ENCODE data around the gene ATAD2B.

ATAD2B gene

GRCh38 chr2:23905155-23905554 lies 21.8 kb downstream of the ATAD2B start:
- no peak for DNase-seq

GRCh38 chr2:23904692-23905091 lies 22.2 kb downstream of the ATAD2B start:
- no peak for DNase-seq

GRCh38 chr2:23904215-23904614 lies 22.7 kb downstream of the ATAD2B start:
- no peak for DNase-seq

GRCh38 chr2:23903034-23903433 lies 23.9 kb downstream of the ATAD2B start:
- no peak for DNase-seq

GRCh38 chr2:23901966-23902846 lies 24.7 kb downstream of the ATAD2B start:
- no peak for DNase-seq

GRCh38 chr2:23900541-23901322 lies 26.2 kb downstream of the ATAD2B start:
- peak; percentile 32 for DNase-seq

- DNase-seq, result no peak
Observed at GRCh38 chr2:23900133-23900532, 26.8 kb downstream of the ATAD2B start.

- DNase-seq, result no peak
Observed at GRCh38 chr2:23871206-23871605, 55.7 kb downstream of the ATAD2B start.

GRCh38 chr2:23867449-23867848 lies 59.5 kb downstream of the ATAD2B start:
- peak; percentile 70 for DNase-seq

- no peak for DNase-seq
Observed at GRCh38 chr2:23862716-23863426, 64.1 kb downstream of the ATAD2B start.

GRCh38 chr2:23861952-23862351 lies 65.0 kb downstream of the ATAD2B start:
- no peak for DNase-seq

- no peak for DNase-seq
Observed at GRCh38 chr2:23859983-23860382, 66.9 kb downstream of the ATAD2B start.

- DNase-seq, result no peak
Observed at GRCh38 chr2:23859234-23859633, 67.7 kb downstream of the ATAD2B start.

GRCh38 chr2:23850564-23851256 lies 76.2 kb downstream of the ATAD2B start:
- DNase-seq, result no peak

- no peak for DNase-seq
Observed at GRCh38 chr2:23844905-23845304, 82.0 kb downstream of the ATAD2B start.

- DNase-seq, result no peak
Observed at GRCh38 chr2:23843051-23843976, 83.6 kb downstream of the ATAD2B start.

GRCh38 chr2:23839919-23840578 lies 86.9 kb downstream of the ATAD2B start:
- DNase-seq, result no peak

- no peak for DNase-seq
Observed at GRCh38 chr2:23838996-23839395, 87.9 kb downstream of the ATAD2B start.

- no peak for DNase-seq
Observed at GRCh38 chr2:23838581-23838980, 88.3 kb downstream of the ATAD2B start.

- no peak for DNase-seq
Observed at GRCh38 chr2:23837871-23838270, 89.1 kb downstream of the ATAD2B start.

GRCh38 chr2:23836971-23837565 lies 89.9 kb downstream of the ATAD2B start:
- no peak for DNase-seq
